Retinal pigment epithelial cell (primary cell): ENCODE measurements around the gene ROM1.

ENCODE experiments used
- DNase-seq: peaks from one replicate; pipeline ENCODE4 v3.0.0-alpha.2; 2010; ENCODE audit warnings: low read depth
- H3K4me3 ChIP-seq: 2 replicates; pipeline ENCODE4 v1.5.1; 2011; ENCODE audit warnings: mild to moderate bottlenecking, low read length, control low read depth, moderate library complexity
- TF ChIP-seq, protein P1 (sequence below): conservative IDR thresholded peaks from 2 replicates; pipeline ENCODE4 v1.5.1; 2011; ENCODE audit warnings: low read depth, low read length, control low read depth, inconsistent platforms

Gene ROM1

DNA sequence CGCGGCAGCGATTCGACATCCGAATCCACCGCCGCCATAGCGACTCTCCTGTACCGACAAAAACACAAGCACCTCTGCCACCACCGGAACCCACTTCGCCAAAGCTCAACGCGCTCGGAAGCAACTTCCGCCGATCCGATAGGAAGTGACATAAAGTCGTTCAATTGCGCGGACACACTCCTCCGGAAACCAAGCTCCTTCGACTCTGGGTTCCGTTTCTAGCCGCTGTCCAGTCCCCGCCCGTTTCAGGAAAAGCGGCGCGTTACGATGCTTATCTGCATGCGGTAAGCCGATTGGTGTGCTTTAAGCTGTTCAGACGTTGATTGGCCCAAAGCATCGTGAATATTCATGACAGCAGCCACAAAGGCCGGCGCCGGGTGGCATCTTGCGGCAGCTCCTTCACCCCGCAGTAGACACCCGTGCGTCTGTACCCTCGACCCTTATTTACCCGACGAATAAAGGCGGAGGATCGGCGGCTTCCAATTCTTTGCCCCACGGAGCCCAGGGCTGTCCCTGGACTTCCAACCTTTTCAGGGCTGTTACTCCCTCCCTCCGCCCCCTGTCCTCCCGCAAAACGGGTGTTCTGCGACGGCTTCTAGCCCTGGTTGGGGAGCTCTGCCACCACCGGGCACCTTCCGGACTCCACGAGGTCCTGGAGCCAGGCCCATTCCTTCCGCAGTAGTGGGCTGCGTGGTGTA is 21.5 kb upstream of the ROM1 start, which contains the start of gene TUT1:
Gene TUT1 (minus strand): TSS at position 76 of the 698 bp plus-strand sequence. CDS start 38 bp downstream, at position 38.
- peak; percentile 99 for DNase-seq
- TF ChIP-seq, protein P1, sequence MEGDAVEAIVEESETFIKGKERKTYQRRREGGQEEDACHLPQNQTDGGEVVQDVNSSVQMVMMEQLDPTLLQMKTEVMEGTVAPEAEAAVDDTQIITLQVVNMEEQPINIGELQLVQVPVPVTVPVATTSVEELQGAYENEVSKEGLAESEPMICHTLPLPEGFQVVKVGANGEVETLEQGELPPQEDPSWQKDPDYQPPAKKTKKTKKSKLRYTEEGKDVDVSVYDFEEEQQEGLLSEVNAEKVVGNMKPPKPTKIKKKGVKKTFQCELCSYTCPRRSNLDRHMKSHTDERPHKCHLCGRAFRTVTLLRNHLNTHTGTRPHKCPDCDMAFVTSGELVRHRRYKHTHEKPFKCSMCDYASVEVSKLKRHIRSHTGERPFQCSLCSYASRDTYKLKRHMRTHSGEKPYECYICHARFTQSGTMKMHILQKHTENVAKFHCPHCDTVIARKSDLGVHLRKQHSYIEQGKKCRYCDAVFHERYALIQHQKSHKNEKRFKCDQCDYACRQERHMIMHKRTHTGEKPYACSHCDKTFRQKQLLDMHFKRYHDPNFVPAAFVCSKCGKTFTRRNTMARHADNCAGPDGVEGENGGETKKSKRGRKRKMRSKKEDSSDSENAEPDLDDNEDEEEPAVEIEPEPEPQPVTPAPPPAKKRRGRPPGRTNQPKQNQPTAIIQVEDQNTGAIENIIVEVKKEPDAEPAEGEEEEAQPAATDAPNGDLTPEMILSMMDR = no peak
- peak within 1 kb of the TSS; percentile 97 for H3K4me3 ChIP-seq

DNA sequence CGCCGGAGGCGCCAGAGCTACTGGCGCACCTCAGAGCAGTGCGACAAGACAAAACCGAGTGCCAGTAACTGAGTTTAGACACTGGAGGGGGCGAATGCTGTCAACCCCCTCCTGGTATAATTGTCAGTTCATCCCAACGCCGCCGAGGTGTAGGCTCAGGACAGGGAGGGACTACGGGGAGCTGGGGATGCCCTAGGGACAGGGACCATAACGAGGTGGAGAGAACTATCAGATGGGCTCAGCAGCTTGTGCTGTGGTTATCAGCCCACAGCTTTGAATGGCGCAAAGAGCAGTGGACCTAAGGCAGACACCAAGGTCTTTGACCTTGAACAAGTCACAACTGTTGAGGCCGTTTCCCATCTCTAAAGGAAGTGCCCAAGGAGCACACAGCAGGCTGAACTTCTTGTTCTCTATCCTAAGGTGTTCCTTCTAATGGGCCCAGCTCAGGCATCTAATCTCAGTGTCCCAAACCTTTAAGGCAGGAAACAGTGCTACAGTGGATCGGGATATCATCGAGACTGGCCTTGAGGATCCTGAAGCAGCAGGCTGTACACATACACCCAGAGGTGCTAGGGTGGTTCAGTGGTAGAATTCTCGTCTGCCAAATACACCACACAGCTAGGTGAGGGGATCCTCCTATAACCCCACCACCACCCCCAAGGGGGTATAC is 20.8 kb upstream of the ROM1 start:
- no peak for DNase-seq
- TF ChIP-seq, protein P1 = no peak
- peak overlapping the region; percentile 57 for H3K4me3 ChIP-seq

DNA sequence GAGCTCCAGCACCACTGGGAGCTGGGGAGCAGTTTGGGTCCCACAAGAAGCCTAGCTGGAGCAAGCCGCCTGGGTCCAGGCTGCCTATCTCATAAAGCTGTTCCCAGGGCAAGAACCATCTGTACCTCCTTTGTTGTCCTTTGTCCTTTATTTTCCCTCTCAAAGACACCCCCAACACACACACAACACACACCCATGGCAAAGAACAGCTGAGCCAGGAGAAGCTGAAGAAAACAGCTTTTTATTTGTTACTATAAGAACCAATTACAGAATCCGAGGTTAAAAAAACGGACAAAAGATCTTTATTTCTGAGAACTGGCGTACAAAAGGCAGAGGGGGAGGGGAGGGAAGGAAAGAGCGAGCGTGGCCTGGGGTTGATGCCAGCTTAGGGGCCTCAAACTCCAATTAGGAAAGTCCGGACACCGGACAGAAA is 20.1 kb upstream of the ROM1 start:
- DNase-seq = no peak
- H3K4me3 ChIP-seq = no peak overlapping the region
- TF ChIP-seq, protein P1 = no peak

DNA sequence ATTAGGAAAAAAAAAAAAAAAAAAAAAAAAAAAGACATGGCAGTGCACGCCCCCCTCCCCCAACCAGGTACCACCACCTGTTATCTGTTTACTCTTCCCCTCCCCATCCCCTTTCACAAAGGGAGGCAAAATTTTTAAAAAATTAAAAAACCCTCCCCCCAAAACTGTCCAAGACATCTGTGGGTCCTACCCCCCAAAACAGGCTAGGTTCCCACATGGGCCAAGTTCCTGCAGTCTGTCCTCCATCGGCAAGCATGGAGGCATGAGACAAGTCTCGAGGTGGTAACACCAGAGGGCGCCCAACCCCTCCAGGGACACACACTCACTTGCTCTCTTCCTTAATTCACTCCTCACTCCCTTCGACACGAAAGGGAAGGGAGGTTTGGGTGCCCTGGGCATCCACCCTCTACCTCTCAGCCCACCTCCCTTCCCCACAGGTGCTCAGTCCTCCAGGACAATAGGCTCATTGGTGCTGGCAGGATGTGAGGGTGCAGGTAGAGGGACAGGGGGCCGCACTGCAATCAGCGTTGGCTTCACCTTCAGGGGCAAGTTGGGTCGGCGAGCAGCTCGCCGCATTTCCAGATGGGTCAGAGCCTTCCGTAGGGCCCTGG is 19.5 kb upstream of the ROM1 start:
- no peak overlapping the region for H3K4me3 ChIP-seq
- DNase-seq = no peak
- TF ChIP-seq, protein P1 = peak; percentile 72

DNA sequence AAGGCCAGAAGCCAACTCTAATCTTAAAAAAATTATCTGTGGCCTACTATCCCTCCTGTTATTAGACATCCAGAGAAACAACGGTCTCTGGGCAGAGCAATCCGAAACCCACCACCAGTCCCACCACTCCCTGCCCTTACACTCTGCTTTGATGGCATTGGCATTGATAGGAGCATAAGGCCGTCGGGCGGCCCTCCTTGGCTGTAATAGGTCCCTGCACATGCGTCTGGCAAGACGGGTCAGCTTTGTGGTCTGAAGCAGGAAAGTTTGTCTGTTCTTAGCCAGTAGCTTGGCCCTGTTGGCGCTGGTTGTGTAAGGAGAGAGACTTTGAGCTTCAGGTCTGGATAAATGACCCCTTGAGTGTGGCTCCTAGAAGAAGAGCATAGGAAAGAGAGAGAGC is 17.9 kb upstream of the ROM1 start:
- TF ChIP-seq, protein P1 = no peak
- DNase-seq = no peak
- H3K4me3 ChIP-seq = no peak overlapping the region

DNA sequence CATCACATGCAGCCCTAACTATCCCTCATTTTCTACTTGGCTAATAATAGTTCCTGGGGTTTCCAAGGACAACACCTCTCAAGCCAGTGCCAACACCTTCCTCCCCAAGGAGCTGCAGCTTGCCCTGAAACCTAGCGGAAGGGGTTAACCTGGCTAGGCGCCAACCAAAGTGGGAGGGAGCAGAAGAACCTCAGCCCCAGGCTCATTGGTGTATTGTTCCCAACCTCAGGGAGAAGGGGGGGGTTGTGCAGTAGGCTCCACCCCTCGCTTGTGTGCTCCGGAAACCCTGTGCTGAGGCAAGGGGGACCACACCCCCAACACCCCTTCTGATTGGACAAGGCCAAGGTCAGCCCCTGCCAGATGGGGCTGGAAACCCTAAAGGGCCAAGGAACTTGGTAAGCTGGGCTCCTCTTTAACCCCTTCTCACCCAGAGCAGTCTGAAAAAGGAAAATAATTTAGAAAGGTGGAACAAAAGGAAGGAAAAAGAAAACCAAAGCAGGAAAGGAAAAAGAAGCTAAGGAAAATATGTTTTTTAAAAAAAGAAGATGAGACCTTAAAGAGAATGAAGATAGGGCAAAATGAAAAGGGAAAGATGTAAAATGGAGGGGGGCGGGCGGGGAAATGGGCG is 13.9 kb upstream of the ROM1 start:
- peak; percentile 98 for DNase-seq
- TF ChIP-seq, protein P1 = no peak
- H3K4me3 ChIP-seq = peak overlapping the region; percentile 38
